NCI-H2107 (cell line): Measurements from ENCODE around the gene LIN37.
A peak's percentile ranks its signal among the peaks of the same experiment; 100 is the strongest.

Source experiments
- DNase-seq: peaks from one replicate; lab custom pipeline; 2025; lab: John Stamatoyannopoulos, UW

Gene LIN37, protein sequence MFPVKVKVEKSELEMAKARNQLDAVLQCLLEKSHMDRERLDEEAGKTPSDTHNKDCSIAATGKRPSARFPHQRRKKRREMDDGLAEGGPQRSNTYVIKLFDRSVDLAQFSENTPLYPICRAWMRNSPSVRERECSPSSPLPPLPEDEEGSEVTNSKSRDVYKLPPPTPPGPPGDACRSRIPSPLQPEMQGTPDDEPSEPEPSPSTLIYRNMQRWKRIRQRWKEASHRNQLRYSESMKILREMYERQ

DNA sequence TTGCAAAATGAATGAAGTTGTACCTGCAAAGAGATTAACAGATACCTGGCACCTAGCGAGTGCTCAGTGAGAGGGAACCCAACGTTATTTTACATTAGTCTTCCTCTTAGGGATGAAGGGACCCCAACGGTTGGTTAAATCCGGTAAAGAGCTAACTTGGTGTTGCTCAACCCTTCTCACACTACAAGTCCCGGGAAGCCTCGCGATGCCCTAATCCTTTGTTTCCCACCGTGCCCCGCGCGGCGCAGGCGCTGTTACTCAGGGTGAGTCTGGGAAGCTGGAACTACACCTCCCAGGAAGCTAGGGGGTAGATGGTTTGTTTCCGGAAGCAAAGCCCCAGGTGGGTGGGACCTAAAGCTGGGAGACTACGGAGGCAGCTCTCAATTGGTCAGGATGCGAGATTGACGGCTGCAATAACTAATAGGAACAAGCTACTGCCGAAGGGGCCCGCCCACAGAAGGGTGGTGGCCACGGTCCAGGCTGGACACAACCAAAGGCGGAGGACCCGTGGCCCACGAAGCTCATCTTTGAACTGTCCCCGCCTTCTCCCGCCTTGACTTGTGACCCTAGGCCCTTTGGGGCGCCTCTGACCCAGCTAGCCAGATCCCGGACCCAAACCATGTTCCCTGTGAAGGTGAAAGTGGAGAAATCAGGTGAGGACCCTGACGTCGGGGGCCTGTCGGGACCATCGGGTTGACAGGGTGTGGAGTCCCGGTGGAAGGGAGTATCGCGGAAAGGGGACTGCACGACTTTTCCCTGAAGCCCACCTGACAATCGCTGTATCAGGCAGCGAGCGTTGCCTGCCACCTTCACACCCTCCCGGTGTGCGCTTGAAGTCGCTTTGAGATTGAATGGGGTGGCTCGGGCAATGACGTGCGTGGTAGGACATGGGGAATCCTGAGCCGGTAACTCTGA, at the start of gene LIN37:
Gene LIN37, plus strand, starts transcription at position 471 of the 915 bp plus-strand sequence. Its CDS starts 149 bp downstream, at position 620.
- DNase-seq = peak; percentile 96

DNA sequence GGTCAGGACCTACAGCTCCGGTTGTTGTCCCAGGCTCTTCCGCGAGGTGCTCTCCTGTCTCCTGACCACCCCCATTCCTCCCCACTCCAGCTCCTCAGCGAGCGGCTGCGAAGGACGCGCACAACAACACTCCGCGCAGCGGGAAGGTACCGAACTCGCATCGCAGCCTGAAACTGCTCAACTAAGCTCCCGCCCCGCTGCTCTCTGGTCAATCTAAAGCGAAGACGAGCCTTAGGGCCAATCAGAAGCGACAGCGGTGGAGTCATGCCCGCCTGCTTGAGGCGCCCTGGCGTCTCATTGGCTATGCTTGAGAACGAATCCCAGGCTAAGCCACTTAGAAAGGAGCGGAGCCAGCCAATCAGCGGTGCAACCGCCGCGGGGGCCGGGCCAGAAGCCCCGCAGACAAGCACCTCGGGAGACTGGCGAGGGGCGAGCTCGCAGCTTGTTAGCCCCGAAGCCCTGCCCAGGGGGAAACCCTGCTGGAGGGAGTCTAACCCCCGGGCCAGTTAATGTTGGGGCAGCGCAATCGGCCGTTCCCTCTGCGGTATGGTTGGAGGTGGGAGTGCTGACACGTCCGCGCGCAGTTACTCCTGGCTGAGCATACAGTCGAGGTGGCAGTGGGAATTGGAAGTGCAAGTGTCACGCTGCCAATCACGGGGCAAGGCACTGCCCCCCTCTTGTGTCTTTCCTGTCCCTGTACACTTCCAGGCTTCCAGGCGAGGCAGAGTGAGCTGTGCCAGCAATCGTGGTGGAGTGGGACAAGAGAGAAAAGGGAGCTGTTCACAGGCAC, 46.0 kb upstream of the LIN37 start:
- DNase-seq = peak; percentile 90

DNA sequence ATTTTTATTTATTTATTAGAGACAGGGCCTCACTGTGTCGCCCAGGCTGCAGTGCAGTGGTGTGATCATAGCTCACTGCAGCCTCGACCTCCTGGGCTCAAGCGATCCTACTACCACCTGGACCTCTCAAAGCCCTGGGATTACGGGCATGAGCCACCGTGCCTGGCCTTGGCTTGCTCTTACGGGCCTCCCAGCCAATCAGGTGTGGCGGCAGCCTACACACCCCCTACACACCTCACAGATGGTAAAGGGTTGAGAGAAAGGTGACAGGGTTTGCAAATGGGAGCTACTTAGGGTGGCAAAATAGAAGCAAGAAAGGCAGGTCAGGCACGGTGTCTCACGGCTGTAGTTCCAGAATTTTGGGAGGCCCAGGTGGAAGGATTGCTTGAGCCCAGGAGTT, 45.0 kb upstream of the LIN37 start:
- no peak for DNase-seq

DNA sequence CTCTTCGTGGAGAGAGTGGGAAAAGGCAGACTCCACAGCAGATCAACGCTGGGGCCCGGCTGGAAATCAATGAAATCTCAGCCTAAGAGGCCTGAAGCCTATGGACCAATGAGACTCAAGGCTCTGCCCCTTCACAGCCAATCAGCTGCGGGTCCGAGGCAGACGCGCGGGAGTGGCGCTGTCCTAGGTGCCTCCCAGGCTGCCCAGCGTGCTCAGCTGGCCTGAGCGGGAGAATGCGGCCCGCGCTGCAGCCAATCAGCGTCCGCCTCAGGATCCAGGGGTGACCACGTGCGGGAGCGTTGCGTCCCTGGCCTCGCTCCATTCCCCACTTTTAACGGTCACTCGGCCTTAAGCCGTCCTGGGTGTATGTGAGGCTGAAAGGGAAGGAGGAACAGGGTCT, 44.2 kb upstream of the LIN37 start, which contains the start of gene ZBTB32:
Gene ZBTB32, plus strand, starts transcription at position 341 of the 400 bp plus-strand sequence. CDS start 10,069 bp downstream, outside the sequence.
- DNase-seq = no peak

DNA sequence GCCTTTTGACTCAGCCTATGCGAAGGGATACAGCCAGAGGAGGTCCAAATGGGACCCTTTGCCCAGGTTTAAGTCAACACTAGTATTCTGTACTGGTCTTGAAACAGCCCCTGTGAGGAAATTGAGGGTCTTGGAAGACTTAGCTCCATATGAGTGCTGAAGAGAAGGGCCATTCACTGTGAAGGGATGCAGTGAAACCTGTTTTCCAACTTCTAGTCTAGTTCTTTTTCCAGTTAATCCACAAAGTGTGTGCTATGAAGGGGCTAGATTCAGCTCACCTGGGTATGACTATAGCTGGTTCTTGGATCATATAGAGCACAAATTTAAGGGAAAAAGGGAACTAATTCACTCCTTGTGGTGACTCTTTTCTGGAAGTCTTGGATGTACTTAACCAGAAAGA, 40.0 kb upstream of the LIN37 start:
- DNase-seq = no peak

DNA sequence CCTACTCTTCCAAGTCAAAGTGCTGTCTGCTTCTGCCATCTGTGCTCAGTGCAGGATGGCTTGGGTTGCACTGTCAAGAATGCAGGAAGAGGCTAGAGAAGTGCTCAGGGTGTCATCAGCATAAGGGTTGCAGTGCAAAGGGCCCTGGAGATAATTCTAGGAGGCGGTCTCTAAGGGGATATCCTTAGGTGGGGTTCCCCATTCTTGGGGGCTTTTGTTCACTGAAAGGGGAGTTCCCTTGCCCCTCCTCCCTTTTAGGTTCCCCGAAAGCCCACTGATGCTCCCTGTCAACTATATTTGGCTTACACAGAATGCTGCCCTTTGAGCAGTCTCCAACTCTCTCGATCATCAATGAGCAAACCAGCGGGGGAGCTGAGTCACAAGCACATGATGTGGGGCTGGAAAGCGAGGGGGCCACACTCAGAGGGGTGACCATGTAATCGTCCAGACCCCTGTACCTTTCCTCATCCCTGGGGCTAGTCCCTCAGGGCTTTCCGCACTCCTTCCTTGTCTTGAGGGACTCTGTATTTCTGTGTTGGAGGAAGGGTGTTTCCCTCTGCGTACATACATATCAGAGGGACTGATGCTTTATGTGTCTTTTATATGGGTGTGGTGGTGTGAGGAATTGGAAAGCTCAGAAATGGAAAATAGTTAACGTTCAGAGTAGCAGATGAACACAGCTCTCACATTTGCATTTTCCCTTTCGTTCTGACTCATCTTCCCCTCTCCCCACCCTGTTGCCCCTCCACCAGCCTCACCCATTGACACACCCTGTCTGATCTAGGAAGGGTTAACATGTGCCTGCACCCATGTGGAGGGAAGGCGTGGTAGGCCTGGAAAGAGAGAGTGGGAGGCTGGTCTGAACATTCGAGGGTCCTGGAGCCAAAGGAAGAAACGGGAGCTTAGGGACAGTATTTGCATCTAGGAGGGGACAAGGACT, 37.3 kb upstream of the LIN37 start:
- DNase-seq = no peak

DNA sequence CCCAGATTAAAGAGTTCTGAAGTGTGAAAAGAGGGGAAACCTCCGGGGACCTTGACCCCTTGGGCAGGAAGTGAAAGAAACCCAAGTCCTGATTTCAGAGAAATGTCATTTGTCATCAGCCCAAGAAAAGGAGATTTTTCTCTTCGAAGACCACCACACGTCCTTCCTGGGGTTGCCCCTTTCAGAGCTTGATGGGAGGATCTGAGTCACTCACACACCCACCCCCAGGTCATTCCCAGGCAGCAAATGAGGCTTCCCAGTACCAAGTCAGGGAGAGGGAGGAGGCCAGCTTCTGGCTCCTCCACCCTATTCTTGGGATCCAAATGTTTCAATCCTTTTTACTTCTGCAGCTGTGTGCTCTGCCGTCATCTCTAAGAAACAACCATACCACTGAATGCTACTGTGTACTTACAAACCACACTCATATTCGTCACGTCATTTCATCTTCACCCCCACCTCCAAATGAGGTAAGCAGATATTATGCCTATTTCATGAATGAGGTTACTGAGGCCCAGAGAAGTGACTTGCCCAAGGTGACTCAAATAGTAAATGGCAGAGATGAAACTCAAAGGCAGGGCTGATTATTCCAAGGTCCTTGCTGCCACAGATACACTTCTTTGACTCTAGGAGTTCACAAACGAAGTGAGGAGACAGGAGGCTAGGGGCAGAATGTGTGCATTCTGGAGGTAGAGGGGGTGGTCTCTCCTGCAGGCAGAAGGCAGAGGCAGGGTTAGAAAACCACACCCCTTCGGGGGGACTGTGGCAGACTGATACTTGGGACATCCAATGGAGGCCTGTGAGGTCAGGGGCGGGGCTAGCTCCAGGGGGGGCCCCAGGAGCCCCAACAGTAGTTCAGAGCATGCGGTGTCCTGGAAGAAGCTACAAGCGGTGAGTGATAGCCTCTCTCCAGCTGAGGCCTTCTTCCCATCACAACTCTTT, 35.5 kb upstream of the LIN37 start:
- no peak for DNase-seq

DNA sequence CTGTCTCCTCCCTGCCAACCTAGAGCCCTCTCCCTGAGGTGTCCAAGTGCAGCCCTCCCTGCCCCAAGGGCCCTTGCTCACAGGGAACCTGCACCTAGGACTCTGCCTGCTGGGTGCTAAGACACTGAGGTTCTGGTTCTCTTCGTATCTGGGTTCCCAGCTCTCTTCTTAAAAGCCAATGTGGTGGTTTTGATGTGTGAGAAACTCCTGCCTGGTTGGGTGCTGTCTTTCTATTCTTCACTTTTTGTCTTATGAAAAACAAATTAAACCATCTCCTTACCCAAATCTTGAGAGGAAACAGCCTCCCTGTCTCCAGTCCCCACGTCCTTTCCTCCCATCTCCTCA, 34.9 kb upstream of the LIN37 start:
- DNase-seq = no peak

DNA sequence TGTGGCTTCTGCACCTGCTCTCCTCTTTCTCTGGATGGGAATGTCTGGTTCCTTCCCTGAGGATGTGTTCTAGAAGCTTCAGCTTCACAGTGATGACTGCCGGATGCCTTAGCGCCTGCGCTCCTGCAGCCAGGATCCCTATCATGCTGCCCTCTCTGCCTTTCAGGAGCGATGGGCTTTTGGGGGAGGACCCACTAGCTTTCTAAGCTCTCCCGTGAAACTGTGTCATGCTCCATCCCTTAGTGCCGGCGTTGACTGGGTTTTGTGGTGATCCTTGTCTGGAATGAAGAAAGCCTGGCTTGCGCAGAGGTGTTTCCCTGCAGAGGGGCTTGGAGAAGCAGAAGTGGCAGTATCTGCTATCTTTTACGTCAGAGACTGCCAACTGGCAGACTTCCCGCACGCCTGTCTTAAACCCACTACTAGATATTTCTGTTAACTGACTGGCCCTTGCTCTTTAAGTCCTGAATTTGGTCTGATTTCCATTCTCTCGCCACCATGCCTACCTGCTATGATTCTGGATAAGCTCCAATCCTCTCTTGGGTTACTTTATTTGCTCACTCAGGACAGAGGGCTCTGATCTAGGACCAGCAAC, 34.4 kb upstream of the LIN37 start:
- no peak for DNase-seq

DNA sequence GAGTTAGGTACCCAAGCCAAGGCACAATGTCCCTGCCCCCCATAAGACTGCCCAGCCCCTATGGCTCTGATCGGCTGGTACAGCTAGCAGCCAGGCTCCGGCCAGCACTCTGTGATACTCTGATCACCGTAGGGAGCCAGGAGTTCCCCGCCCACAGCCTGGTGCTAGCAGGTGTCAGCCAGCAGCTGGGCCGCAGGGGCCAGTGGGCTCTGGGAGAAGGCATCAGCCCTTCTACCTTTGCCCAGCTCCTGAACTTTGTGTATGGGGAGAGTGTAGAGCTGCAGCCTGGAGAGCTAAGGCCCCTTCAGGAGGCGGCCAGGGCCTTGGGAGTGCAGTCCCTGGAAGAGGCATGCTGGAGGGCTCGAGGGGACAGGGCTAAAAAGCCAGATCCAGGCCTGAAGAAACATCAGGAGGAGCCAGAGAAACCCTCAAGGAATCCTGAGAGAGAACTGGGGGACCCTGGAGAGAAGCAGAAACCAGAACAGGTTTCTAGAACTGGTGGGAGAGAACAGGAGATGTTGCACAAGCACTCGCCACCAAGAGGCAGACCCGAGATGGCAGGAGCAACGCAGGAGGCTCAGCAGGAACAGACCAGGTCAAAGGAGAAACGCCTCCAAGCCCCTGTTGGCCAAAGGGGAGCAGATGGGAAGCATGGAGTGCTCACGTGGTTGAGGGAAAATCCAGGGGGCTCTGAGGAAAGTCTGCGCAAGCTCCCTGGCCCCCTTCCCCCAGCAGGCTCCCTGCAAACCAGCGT, 33.6 kb upstream of the LIN37 start:
- DNase-seq = no peak

DNA sequence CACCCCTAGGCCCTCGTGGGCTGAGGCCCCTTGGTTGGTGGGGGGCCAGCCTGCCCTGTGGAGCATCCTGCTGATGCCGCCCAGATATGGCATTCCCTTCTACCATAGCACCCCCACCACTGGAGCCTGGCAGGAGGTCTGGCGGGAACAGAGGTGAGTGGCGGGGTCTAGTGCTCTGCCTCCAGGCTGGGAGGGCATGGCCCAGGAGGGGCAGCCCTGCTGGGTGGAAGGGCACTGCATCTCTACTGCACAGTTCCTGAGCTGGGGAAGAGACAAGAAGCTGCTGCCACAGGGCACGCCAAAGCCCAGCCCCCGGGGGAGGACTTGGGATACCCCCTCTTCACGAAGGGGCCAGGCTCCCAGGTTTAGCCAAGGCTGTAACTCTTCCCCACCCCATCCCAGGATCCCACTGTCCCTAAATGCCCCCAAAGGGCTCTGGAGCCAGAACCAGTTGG, 33.0 kb upstream of the LIN37 start:
- no peak for DNase-seq

DNA sequence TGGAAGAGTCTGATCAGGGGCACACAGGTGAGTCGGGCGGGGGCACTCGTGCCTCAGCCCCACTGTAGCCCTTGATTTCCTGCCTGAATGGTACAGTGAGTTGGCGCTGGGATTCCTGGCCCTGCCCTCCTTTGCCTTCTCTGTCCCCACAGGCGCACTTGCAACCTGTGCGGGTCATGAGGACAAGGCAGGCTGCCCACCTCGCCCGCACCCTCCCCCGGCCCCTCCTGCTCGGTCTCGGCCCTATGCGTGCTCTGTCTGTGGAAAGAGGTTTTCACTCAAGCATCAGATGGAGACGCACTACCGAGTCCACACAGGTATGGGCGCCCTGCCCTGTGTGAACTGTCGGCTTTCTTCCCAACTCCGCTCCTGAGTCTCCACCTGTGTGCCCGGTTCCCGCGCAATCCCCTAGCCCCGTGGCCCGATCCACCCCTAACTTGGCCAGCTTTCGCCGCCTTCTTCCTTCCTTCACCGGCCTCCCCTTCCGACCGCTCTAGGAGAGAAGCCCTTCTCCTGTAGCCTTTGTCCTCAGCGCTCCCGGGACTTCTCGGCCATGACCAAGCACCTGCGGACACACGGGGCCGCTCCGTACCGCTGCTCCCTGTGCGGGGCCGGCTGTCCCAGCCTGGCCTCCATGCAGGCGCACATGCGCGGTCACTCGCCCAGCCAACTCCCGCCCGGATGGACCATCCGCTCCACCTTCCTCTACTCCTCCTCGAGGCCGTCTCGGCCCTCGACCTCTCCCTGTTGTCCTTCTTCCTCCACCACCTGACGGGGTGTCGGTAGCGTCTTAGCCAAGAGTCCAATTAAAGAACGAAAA, 32.2 kb upstream of the LIN37 start:
- DNase-seq = no peak

DNA sequence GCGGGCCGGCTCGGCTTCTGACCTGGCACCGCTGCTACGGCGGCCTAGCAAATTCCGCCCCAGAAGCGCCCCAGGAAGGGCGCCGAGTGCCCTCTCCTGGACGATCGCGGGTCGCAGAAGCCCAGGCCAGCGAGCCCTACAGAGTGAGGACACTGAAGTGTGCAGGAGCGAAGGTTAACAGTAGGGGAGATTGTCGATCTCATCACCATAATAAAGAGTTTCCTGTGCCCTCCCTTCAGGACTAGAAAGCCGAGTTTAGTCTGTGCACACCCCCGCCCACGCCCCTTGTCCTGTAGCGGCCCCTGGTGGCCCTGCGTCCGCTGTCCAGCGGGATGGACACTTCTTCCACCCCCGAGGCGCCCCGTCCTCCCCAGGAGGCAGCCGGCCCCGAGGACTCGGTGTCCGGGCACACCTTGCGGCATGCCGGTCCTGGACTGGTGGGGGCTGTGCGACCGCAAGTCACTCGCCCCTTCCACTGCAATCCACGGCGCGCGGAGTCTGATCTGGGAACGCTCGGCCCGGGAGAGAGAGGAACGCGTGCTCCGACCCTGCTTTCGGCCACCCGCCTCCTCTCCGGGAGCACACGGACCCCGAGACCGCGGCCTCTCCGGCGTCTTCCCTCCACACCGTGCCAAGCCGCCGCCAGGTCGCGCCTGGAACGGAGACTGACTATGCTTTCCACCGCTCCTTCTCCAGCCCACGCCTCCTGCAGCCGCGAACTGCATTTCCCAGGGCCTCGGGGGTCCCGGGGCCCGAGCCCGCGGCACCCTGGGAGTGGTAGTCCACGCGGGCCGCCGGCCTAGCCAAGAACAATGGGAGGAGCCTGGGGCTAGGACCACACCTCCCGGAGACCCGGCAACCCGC, 31.3 kb upstream of the LIN37 start:
- peak; percentile 77 for DNase-seq

DNA sequence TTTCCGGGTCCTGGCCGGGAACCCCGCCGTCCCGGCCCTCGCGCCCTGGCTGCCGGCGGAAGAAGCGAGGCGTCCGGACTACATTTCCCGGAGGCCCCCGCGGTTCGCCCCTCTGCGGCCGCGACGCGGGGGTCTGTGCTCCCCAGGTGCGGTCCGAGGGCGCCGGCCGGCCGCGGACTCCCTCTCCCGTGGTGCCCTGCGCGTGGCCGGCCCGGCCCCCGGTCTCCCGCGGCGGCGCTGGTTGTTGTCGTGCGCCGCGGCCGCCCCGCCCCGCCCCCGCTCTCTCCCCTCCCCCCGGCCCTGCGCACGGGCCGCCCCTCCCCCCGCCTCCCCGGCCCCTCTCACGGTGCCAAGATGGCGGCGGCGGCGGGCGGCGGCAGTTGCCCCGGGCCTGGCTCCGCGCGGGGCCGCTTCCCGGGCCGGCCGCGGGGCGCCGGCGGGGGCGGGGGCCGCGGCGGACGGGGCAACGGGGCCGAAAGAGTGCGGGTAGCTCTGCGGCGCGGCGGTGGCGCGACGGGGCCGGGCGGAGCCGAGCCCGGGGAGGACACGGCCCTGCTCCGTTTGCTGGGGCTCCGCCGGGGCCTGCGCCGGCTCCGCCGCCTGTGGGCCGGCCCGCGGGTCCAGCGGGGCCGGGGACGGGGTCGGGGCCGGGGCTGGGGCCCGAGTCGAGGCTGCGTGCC, 30.6 kb upstream of the LIN37 start, which contains the start of gene KMT2B:
Gene KMT2B, plus strand, starts transcription at position 339 of the 680 bp plus-strand sequence. Its CDS starts 16 bp downstream, at position 355.
- peak; percentile 82 for DNase-seq

DNA sequence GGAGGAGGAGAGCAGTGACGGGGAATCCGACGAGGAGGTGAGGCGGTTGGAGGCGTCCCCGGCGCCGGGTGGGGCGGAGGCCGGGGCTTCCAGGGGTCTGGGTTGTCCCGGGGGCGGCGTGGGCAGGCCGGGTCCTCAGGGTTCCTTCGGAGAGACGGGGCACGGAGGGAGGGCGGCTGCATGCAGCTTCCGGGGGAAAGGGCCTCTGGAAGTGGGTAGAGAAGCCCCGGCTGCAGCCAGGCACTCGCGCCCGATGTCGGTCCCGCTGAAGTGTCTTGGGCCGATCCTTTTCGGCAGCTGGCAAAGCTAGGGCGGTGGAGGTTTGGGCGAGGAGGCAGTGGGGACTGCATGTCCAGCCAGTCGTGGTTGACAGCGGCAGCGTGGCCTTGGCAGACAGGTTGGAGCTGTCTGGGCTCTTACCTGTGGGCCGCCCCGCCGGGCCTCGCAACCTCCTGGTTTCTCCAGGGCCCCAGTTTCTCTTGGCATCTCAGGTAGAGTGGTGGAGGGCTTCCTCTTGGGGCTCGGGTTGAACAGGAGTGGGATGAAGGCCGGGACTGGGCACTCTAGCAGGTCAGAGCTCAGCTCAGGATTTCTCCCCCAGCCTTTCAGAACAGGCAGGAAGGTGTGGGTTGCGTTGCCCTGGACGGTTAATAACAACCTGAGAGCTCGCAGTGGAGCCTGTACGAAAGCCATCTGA, 29.9 kb upstream of the LIN37 start:
- DNase-seq = no peak
